A204.1 (cell line): ENCODE measurements around the gene CRHR1.

Source experiments
- FAIRE-seq: peaks from 2 replicates; lab custom pipeline; 2012; peaks lifted over from hg19 to GRCh38; lab: Jason Lieb, UNC

Gene CRHR1

GRCh38 chr17:45759761-45760160 is 24.4 kb upstream of the CRHR1 start:
- FAIRE-seq: no peak

- no peak for FAIRE-seq
Measured at GRCh38 chr17:45761957-45762565, 22.1 kb upstream of the CRHR1 start.

- FAIRE-seq: no peak
Measured at GRCh38 chr17:45763182-45763581, 20.9 kb upstream of the CRHR1 start.

- no peak for FAIRE-seq
Measured at GRCh38 chr17:45764479-45764878, 19.6 kb upstream of the CRHR1 start.

- FAIRE-seq: no peak
Measured at GRCh38 chr17:45768000-45768399, 16.1 kb upstream of the CRHR1 start.

- FAIRE-seq: no peak
Measured at GRCh38 chr17:45770632-45771270, 13.4 kb upstream of the CRHR1 start.

GRCh38 chr17:45771271-45771959 is 12.7 kb upstream of the CRHR1 start:
- FAIRE-seq: no peak

- no peak for FAIRE-seq
Measured at GRCh38 chr17:45775148-45775547, 9.0 kb upstream of the CRHR1 start.

GRCh38 chr17:45775576-45776011 is 8.5 kb upstream of the CRHR1 start:
- FAIRE-seq: no peak

GRCh38 chr17:45776896-45777295 is 7.2 kb upstream of the CRHR1 start:
- no peak for FAIRE-seq

GRCh38 chr17:45777388-45777787 is 6.7 kb upstream of the CRHR1 start:
- FAIRE-seq: no peak

- FAIRE-seq: no peak
Measured at GRCh38 chr17:45780921-45781320, 3.2 kb upstream of the CRHR1 start.

GRCh38 chr17:45782889-45783592 is 1.1 kb upstream of the CRHR1 start:
- no peak for FAIRE-seq

GRCh38 chr17:45783593-45784292 is 377 bp upstream of the CRHR1 start:
- no peak for FAIRE-seq

GRCh38 chr17:45784741-45785479 is 790 bp downstream of the CRHR1 start:
- no peak for FAIRE-seq

- FAIRE-seq: no peak
Measured at GRCh38 chr17:45785480-45786193, 1.5 kb downstream of the CRHR1 start.

GRCh38 chr17:45786349-45786748 is 2.2 kb downstream of the CRHR1 start:
- no peak for FAIRE-seq

GRCh38 chr17:45787044-45787443 is 2.9 kb downstream of the CRHR1 start:
- FAIRE-seq: no peak

- no peak for FAIRE-seq
Measured at GRCh38 chr17:45787656-45788055, 3.5 kb downstream of the CRHR1 start.

- no peak for FAIRE-seq
Measured at GRCh38 chr17:45788057-45788456, 3.9 kb downstream of the CRHR1 start.

- no peak for FAIRE-seq
Measured at GRCh38 chr17:45789874-45790273, 5.8 kb downstream of the CRHR1 start.
